Kidney (tissue), 14 donors: Measurements from ENCODE around the gene PDZRN4. TPM values are rescaled to one million over a fixed set of nuclear protein-coding genes. Genes with fewer than 3 reads are reported as not detected.

Source experiments
- DNase-seq, 5 donors: peaks; one replicate each; pipeline ENCODE4 v3.0.0-alpha.2; 2013 to 2020
- FAIRE-seq: peaks from 2 replicates; lab custom pipeline; 2012; peaks lifted over from hg19 to GRCh38; lab: Jason Lieb, UNC
- H3K27ac ChIP-seq, 2 donors: one replicate each; pipeline ENCODE4 v1.7.0; 2013; ENCODE audit warnings: low read depth in 2 of 2, low read length in 2 of 2, inconsistent platforms in 1 of 2
- H3K27me3 ChIP-seq: one replicate; pipeline ENCODE4 v1.7.1; 2013; ENCODE audit warnings: low read length, inconsistent platforms; ENCODE audit not compliant: control insufficient read depth, insufficient read depth
- H3K36me3 ChIP-seq, 3 donors: one replicate each; pipeline versions ENCODE4 v1.7.0 to v1.7.1; 2013; ENCODE audit warnings: low read length in 3 of 3, control low read depth in 1 of 3, inconsistent platforms in 1 of 3; ENCODE audit not compliant: insufficient read depth in 3 of 3, control insufficient read depth in 2 of 3
- H3K4me1 ChIP-seq, 3 donors: one replicate each; pipeline versions ENCODE4 v1.7.0 to v1.7.1; 2013; ENCODE audit warnings: low read length in 3 of 3, inconsistent platforms in 1 of 3, low read depth in 1 of 3; ENCODE audit not compliant: control insufficient read depth in 2 of 3, insufficient read depth in 2 of 3
- H3K4me3 ChIP-seq, 3 donors: one replicate each; pipeline versions ENCODE4 v1.7.0 to v1.8.1; 2013; ENCODE audit warnings: low read length in 3 of 3, control low read depth in 1 of 3, inconsistent platforms in 1 of 3
- H3K9ac ChIP-seq, 3 donors: one replicate each; pipeline versions ENCODE4 v1.7.0 to v1.7.1; 2013; ENCODE audit warnings: low read length in 3 of 3, control low read depth in 1 of 3, inconsistent platforms in 1 of 3
- H3K9me3 ChIP-seq, 3 donors: one replicate each; pipeline versions ENCODE4 v1.7.0 to v1.7.1; 2013; ENCODE audit warnings: low read length in 3 of 3, control low read depth in 1 of 3, inconsistent platforms in 1 of 3; ENCODE audit not compliant: control insufficient read depth in 2 of 3, insufficient read depth in 1 of 3
- CTCF ChIP-seq: IDR thresholded peaks from 3 replicates; pipeline ENCODE4 v1.5.1; 2012; ENCODE audit warnings: mild to moderate bottlenecking, moderate library complexity, borderline replicate concordance; ENCODE audit not compliant: insufficient read depth; ENCODE audit errors: extremely low read depth
- intact Hi-C: fragments of 100-400 bp; cut with DNase I; formaldehyde crosslinking; loops from one replicate; pipeline ENCODE4 v1.11.1; 2022
- polyA plus RNA-seq: library from polyadenylated mRNA; stranded (reverse); fragments of 350-450 nt; fragmentation: Illumina TruSeq; extraction: RNeasy Lipid Tissue Mini Kit (QIAGEN cat#74804); gene quantifications from one replicate; pipeline ENCODE4 v1.2.3, GENCODE V29; 2014; ENCODE audit warnings: low read depth, low replicate concordance; ENCODE audit not compliant: insufficient read depth
- total RNA-seq: library from RNA; stranded (reverse); fragmentation: NEBNext Ultra II Directional; extraction: Animal tissue kit (Norgen Biotek cat#: 25700); gene quantifications from one replicate; pipeline ENCODE4 v1.2.1, GENCODE V29; 2021
- donor health status: control.
- donor health status: control.
- donor health status: control.
- donor health status: control.
- donor health status: control.
- donor health status: DM: yes; HTN: yes; CAD: no.
- donor health status: Normal renal cell carcinoma (clear cell type).

PDZRN4 gene
- total and polyA plus RNA-seq, 2 donors from 2014 or later: 0.56 to 2.1 TPM

GRCh38 chr12:41287500-41288141 is 99.5 kb downstream of the PDZRN4 start:
- TF ChIP-seq CTCF: no peak
- H3K4me1 ChIP-seq: peaks cover 0 to 2% (median 0%) of the 10 kb centered on the region in 3 donors
- no peak overlapping the region for H3K9ac ChIP-seq
- FAIRE-seq (no peak), DNase-seq (no peak)
- H3K27ac ChIP-seq: no peak overlapping the region
- H3K36me3 ChIP-seq: no peaks in the 10 kb centered on the region
- intact Hi-C loops: no loop called here
- no peak overlapping the region for H3K4me3 ChIP-seq
- no peaks in the 10 kb centered on the region for H3K27me3 ChIP-seq
- no peaks in the 10 kb centered on the region for H3K9me3 ChIP-seq

GRCh38 chr12:41288142-41288811 is 100.2 kb downstream of the PDZRN4 start:
- Histone ChIP-seq H3K27ac (no peak overlapping the region), H3K4me3 (no peak overlapping the region), H3K4me1 (peaks cover 0 to 2% (median 0%) of the 10 kb centered on the region in 3 donors), H3K9me3 (no peaks in the 10 kb centered on the region), H3K9ac (no peak overlapping the region), H3K36me3 (no peaks in the 10 kb centered on the region), H3K27me3 (no peaks in the 10 kb centered on the region)
- no peak for DNase-seq
- intact Hi-C loops: no loop called here
- no peak for TF ChIP-seq CTCF
- no peak for FAIRE-seq

- no peaks in the 10 kb centered on the region for H3K36me3 ChIP-seq
- intact Hi-C loops: no loop called here
- peak in 4 of 5 donors; percentile 15 to 45 (median 36) for DNase-seq
- no peaks in the 10 kb centered on the region for H3K27me3 ChIP-seq
- TF ChIP-seq CTCF: no peak
- no peak for FAIRE-seq
- H3K4me1 ChIP-seq: peaks cover 0 to 2% (median 0%) of the 10 kb centered on the region in 3 donors
- no peak overlapping the region for H3K9ac ChIP-seq
- no peak overlapping the region for H3K27ac ChIP-seq
- no peak overlapping the region for H3K4me3 ChIP-seq
- no peaks in the 10 kb centered on the region for H3K9me3 ChIP-seq
These were observed 101.4 kb downstream of the PDZRN4 start for GRCh38 chr12:41289501-41289900.
